HG03103 (cell line): ENCODE data around the gene VPS4B.

Experiments
- ATAC-seq: cut with Tn5 transposase; IDR thresholded peaks from one replicate; pipeline ENCODE4 v1.9.1; 2021; ENCODE audit warnings: low read depth; ENCODE audit not compliant: unreplicated experiment

Gene VPS4B

DNA sequence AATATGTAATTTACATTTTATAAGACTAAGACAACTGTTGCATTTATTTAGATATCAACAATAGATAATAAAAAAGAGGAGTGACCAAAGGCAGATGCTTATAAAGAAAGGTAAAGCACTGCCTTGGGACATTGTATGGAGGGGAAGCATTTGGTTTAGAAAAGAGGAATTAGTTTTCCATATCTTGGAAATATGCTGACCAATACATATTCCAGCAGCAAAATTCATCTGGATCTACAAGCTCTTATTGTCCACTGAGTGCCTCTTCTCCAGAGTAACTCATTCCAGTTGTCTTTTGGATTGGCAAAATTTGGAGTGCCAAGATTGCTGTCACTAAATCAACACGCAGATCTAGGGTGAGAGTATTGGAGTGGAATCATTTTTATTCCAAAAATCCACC, 8.9 kb upstream of the VPS4B start:
- ATAC-seq: no peak

DNA sequence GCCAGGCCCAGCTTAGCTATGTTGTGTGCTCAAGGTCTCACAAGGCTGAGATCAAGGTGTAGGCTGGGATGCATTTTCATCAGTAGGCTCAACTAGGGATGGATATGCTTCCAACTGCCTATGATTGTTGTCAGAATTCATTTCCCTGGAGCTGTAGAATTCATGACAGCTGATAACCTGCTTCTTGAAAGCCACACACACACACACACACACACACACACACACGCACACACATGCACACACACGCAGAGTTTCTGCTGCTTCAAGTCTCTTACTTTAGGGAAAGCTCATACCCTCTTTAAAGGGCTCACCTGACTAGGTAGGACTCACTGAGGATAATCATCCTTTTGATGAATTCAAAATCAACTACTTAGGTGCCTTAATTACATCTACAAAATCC, 8.2 kb upstream of the VPS4B start:
- ATAC-seq: no peak

DNA sequence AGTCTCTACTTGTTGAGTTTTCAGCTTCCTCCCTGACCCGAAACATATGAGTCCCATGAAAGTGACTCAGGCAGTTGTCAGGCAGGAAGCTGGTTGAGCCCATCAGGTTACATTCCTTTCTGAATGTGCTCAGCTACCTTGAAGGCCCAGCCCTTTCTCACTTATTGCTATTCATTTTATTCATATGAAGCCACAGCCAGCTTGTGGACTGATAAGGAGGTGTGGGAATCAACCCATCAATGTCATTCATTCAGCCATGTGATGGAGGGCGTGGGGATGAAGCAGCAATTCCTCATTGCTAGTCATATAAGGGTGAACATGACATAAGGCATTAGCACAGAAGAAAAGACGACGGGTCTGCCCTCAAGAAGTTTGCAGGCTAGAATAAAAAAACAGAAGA, 5.3 kb upstream of the VPS4B start:
- no peak for ATAC-seq

DNA sequence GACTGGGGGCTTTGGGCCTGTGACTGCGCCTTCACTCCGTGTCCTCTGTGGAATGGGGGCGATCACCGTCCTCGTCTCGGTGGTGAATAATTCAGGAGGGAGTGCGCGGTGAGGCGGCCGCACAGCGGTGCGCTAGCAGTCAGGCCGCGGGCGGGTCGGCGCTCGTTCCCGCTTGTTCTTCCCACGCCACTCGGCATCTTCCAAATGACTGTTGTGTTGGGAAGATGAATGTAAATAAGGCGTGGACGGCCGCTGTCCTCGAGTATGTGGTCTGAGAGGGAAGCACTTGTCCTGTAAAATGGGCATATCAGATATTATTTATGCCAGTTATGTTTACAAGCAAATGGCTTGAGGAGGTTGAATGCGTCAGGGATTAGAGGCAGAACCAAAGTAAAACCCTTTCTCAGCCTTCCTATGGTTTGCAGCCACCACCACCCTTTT, 608 bp upstream of the VPS4B start:
- ATAC-seq: peak; percentile 27

DNA sequence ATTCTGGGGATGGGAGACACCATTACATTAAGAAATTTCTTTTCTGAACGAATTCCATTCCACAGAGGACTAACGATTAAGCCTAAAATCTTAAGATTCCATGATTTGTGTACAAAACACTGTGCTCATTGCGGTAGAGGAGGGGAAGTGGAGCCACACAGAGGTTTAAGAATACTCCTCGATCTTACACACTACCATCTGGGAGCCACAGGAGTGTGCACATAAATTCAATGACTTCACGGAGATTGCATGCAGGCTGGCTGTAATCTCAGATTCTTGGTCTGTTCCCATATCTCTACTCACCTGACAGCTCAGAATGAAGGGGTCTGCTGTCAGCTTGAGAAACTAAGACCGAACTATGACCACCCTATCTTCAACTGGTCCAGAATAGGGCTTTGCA, 762 bp downstream of the VPS4B start:
- ATAC-seq: no peak

DNA sequence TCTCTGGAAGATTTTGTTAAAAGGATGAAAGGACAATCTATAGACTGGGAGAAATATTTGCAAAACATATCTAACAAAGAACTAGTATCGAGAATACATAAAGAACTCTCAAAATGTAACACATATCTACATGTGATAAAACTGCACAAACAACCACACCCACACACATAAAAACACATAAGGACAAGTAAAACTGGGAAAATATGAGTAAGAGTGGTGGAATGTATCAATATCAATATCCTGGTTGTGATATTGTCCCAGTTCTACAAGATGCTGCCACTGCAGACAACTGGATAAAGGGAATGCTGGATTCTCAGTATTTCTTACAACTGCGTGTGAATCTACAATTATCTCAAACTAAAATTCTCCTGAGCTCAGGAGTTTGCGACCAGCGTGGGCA, 9.3 kb downstream of the VPS4B start:
- no peak for ATAC-seq

DNA sequence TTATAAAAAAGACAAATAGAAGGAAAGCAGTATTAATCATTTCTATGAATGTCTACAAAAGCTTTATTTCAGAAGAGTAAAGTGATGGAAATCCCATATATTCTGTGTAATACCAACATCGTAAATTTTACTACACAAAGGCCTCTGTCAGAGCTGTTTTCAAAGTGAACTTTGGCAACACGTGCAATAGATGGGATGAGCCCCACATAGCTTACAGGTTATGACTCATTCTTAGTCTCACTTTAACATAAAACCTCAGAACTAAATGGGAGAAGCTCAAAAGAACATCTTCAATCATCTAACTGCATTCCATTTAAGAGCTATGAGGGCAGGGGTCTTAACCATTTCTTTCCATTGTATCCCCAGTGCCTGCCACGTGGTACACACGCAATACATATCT, 11.5 kb downstream of the VPS4B start:
- ATAC-seq: no peak

DNA sequence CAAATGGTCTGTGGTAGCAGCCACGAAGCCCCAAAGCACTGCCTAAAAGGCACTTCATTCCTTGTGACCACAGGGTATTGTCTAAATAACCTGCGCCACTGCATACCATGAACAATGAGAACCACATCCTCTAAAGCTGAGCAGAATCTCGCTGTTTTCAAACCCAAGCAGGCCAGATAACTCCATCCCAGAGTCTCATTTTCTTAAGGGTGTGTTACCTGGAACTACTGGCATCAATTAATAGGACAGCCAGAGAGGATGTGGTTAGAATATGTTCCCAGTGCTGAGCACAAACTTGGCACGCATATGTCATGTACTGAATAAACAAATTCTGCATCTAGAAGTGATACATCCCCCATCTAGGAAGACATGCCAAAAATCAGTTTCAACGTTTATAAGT, 13.0 kb downstream of the VPS4B start:
- ATAC-seq: no peak

DNA sequence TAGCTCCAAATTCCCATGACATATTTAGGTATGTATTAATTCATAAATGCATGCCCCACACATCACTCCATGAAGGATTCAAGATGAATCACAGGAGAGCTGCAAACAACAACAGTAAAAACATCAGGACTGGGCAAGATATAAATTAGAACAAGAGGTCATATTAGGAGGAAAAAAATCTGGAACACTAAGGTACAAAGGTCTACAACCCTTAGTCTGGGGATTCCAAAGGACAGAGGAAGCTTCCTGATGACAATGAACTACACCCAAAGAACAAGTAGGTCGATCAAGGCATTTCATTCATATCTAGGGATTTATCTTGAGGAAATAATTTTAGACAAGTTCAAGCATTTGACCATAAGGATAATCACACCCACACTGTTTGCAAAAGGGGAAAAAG, 14.5 kb downstream of the VPS4B start:
- ATAC-seq: no peak

DNA sequence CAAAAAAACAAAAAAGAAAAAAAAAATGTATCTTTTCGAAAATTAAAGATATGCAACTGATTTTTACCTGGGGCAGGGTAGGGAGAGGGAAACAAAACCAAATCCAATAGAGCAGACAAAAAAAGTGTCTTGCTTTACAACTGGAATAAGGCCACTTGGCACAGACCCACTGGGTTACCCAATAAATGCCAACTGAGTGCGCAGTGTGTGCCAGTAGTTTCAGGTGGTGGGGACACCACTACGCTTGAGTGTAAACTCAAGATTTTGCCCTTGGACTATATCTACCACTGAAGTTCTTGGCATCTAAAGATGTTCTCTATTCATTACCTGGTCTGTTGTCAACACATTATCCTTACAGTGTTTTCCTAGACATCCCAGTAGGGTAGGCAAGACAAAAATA, 16.3 kb downstream of the VPS4B start:
- no peak for ATAC-seq

DNA sequence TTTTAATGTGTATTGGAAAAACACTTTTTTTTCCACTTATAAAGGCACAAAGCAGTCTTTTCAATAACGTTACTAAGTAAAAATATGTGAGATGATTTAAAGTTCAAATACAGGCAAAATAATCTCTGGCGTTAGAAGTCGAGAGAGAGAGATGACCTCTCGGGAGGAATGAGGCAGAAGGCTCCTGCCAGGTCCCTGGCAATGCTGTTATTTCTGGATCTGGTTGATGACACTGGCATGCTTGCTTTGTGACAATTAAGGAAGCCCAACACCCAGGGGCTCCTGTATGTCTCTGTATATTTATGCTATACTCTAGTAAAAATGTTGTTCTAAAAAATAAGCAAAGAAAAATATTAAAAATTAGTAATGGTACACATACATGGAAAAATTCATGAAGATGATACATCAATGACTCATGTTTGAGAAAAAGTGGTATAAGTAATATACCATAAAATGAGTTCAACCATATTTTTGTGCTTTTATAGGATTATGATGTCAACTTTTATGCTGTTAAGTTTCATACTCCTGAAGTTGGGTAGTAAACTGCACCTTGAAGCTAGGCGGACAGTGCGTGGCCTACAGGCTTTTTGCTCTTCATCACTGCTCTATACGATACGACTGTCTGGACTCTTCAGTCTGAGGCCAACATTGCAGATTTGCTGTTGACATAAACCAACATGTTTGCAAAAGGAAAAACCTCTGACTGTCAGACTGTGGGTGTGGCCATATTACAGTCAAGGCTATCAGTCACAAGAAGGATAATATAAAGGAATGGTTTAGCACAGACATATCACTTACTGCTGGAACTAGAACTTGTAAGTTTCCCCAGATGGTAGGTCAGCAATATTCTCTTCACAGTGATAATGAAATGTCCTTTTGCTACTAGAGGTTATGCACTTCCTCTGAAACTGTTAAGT, 19.8 kb downstream of the VPS4B start:
- ATAC-seq: no peak

DNA sequence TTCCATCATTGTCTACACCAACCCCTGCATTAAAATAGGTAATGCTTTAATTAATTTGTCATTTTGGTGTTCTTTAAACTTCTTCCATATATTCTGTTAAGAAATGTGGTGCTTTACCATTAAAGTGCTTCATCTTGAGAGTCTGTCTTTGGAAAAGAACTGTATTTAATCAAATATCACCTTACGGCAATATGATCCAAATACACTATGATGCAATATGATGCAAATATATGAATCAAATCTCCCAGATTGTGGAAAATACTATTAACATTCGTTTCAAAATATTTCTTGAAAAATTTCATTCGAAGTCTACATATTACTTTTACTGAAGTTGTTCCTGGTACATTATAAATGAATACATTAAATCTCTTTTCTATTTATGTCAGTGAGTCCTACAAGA, 23.0 kb downstream of the VPS4B start:
- no peak for ATAC-seq

DNA sequence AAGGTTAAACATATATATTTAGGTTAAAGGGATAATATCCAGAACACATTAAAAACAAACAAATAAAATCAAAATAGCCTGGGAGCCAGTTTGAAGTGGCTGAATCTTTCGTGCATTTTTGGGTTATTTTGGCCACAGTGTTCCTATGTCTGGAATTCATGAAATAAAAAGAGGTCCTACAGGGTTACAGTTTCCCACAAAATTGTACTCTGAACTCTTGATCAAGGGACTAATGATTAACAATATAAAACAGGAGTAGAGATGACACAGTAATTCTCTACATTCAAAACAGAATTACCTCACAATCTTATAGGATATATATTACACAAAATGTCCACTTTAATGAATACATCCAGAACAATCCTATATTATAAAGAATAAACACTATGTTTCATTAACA, 24.9 kb downstream of the VPS4B start:
- ATAC-seq: no peak

DNA sequence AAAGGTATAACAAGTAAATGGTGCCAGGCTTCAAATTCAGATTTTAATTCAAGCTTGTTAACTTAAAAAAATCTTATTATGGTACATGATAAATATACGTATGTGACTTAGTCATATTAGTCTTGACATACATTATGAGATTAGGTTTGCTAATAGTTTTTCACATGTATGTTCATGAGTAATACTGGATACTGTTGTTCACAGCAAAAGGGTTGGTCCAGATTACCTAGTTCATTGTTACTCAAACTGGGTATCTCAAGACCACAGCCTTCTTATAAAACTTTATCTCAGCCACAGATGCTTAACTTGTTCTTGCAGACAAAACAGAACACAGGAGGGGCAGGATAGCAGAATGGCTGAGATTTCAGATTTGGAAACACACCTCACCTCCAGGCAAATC, 26.8 kb downstream of the VPS4B start:
- ATAC-seq: no peak

DNA sequence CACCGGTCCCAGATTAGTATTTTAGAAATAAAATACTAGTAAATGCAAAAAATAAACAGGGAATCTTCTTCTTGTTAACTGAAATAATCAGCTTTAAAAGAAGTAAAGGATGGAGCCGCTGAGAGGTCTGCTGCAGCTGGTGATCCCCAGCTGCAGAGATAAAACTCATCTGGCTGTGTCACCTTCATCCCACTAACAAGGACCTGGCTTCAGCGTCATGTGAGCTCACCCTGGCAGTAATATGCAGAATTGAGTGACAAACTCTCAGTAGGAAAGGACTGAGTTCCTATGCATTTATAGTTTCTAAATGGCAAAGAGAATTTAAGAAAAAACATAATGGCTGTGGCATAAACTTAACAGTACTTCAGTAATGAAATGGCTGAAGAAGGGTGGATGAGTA, 27.3 kb downstream of the VPS4B start:
- no peak for ATAC-seq

DNA sequence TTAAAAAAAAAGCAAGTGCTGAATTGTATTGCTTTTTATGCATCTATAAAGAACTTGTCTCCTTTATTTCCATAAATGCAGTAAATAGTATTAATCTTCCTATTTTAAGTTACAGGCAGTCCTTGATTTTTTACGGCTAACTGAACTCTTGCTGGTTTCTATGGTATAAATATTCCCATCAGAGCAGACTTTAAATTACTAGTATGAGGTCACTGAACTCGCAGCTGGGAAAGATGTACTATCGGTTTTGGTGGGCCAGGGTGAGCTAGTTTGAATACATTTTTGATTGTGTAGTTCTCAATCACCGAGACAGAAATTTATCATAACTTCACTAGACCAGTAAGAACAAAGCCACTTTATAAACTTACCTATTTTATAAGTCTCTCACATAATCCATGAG, 34.4 kb downstream of the VPS4B start:
- ATAC-seq: no peak

DNA sequence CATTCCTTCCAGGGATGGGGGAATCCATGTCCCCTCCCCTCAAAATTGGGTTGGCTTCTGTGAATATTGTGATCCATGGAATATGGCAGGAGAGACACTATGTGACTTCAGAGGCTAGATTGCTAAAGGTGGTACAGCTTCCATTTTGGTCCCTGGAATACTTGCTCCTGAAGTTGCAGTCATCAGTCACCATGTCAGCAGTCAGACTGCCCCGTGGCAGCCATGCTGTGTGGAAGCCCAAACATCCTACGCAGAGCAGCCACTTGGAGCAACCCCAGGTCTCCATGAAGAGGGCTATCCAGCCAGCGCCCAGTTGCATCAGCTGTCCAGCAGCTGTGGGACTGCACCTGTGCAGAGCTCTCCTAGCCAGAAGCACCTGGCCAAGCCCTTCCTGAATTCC, 39.4 kb downstream of the VPS4B start:
- ATAC-seq: no peak

DNA sequence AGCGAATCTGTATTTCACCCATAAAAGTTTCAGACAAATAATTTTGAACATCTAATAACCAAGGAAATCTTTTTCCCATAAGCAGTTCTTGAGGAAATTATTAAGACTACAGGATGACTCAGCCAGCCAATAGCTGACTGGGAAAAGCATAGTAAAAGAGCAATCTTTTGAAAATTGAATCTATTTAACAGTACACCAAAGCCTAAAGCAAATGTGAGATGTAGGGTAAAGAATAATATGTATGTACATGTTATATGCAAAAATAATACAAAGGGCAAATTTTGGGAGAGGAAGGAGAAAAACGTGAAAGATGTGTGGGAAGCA, 42.7 kb downstream of the VPS4B start:
- ATAC-seq: no peak

DNA sequence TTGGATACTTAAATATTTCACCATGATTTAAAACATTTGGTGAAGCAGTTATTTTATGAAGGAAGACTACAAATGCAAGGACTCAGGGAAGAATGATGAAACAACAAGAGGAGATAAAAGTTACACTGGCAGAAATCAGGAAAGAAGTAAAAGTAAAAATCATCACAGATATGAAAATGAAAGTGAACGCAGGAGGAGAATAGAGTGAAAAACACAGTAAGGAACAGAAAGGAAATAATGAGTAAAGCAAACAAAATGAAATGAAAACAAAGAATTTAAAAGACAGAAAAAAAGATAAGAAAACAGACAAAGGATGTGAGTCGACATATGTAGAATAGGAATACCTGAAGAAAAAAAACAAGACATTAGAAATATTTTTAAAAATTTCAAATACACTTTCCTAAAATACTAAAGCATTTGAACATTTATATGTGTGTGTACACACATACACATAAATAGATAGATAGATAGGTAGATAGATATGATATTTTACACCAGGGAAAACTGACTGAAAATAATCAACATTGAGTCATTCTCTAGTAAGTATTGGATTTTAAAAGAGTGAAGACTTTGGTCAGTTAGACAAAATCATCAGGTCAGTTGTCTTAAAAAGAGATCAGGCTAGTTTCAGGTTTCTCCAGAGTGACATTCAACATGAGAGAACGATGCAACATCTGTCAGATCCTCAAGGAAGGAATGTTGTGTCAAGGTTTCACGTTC, 43.2 kb downstream of the VPS4B start:
- ATAC-seq: no peak

DNA sequence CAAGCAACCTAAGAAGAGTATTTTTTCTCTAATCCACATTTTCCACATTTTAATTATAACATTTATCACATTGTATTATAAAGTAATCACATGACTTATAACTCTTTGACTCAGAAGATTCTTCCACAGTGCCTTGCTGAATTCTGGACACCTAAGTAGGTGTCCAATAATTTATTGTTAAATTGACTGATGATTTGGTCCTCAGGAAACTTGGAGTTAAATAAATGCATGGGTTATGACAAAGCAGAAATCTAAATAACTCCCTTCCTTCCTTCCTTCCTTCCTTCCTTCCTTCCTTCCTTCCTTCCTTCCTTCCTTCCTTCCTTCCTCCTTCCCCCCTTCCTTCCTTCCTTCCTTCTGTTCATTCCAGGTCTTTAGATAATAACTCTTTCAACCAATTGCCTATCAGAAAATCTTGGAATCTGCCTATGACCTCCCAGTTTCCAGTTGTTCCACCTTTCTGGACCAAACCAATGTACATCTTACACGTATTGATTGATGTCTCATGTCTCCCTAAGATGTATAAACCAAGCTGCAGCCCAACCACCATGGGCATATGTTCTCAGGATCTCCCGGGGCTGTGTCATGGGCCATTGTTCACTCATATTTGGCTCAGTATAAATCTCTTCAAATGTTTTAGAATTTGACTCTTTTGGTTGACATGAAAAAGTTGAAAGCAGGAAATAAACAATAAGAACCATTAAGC, 44.8 kb downstream of the VPS4B start:
- ATAC-seq: no peak

DNA sequence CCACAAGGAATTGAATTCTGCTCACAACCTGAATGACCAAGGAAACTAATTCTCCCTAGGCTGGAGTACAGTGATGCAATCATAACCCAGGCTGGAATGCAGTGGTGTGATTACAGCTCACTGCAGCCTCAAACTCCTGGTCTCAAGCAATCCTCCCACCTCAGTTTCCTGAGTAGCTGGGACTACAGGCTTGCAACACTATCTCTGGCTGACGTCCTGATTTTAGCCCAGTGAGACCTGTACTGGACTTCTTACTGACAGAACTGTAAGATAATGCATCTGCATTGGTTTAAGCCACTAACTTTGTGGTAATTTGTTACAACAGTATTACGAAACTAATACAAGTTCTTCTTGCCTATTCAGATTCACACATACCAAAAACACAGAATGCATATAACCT, 45.7 kb downstream of the VPS4B start:
- no peak for ATAC-seq

DNA sequence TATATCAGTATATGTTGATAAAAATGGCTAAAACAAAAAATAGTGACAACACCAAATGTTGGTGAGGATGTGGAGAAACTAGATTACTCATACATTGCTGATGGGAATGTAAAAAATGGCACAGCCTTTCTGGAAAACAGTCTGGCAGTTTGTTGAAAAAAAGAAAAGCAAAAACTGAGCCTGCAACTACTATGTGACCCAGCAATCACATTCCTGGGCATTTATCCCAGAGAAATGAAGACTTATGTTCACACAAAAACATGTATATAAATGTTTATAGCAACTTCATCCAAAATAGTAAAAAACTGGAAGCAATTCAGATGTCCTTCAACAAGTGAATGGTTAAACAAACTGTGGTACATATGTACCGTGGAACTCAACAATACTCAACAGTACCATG, 47.7 kb downstream of the VPS4B start:
- ATAC-seq: no peak
